Spleen (tissue), 11 donors: ENCODE measurements around the gene BLOC1S1. TPM values are rescaled to one million over a fixed set of nuclear protein-coding genes. Genes with fewer than 3 reads are reported as not detected.
A peak's percentile ranks its signal among the peaks of the same experiment; 100 is the strongest.

Source experiments
- DNase-seq: peaks from one replicate; pipeline ENCODE4 v3.0.0-alpha.2; 2020
- H3K27ac ChIP-seq, 8 donors: fragments of 200-600 bp; sonication (generic) in 7 of 8; 1 replicate in 4 of 8; 2 replicates in 4 of 8; pipeline versions ENCODE4 v1.5.0 to v1.8.0; 2016 to 2021; ENCODE audit warnings: inconsistent platforms in 4 of 8, mild to moderate bottlenecking in 4 of 8, moderate library complexity in 1 of 8
- H3K27me3 ChIP-seq, 7 donors: fragments of 200-600 bp; sonication (generic) in 6 of 7; replicated peaks in 1 of 7; 1 replicate in 4 of 7; 2 replicates in 3 of 7; pipeline versions ENCODE4 v1.5.0 to v1.8.0; 2016 to 2021; ENCODE audit warnings: inconsistent platforms in 3 of 7, mild to moderate bottlenecking in 1 of 7
- H3K36me3 ChIP-seq, 6 donors: fragments of 200-600 bp; sonication (generic) in 5 of 6; 1 replicate in 4 of 6; 2 replicates in 2 of 6; pipeline versions ENCODE4 v1.5.0 to v1.8.0; 2016 to 2021; ENCODE audit warnings: inconsistent platforms in 2 of 6
- H3K4me1 ChIP-seq, 6 donors: fragments of 200-600 bp; sonication (generic) in 5 of 6; 1 replicate in 3 of 6; 2 replicates in 3 of 6; pipeline versions ENCODE4 v1.5.0 to v1.8.0; 2016 to 2021; ENCODE audit warnings: inconsistent platforms in 3 of 6
- H3K4me3 ChIP-seq, 8 donors: fragments of 200-600 bp; sonication (generic) in 7 of 8; 1 replicate in 4 of 8; 2 replicates in 4 of 8; pipeline versions ENCODE4 v1.5.0 to v1.8.0; 2016 to 2021; ENCODE audit warnings: inconsistent platforms in 4 of 8, mild to moderate bottlenecking in 4 of 8, moderate library complexity in 2 of 8
- H3K9me3 ChIP-seq, 8 donors: fragments of 200-600 bp; sonication (generic) in 7 of 8; 1 replicate in 4 of 8; 2 replicates in 4 of 8; pipeline versions ENCODE4 v1.5.0 to v1.8.0; 2016 to 2021; ENCODE audit warnings: inconsistent platforms in 4 of 8
- CTCF ChIP-seq, 11 experiments: fragments of 200-600 bp in 7 of 11; fragments of 450-650 bp in 4 of 11; sonication (generic) in 4 of 11; IDR thresholded peaks in 8 of 11; conservative IDR thresholded peaks in 3 of 11; 1 replicate in 7 of 11; 2 replicates in 4 of 11; pipeline versions ENCODE4 v1.4.0 to v1.8.0; 2016 to 2021; ENCODE audit warnings: antibody characterized with exemption in 11 of 11, inconsistent platforms in 4 of 11, mild to moderate bottlenecking in 1 of 11
- POLR2A ChIP-seq, 3 donors: fragments of 450-650 bp; IDR thresholded peaks; one replicate each; pipeline ENCODE4 v1.5.1; 2017; ENCODE audit warnings: antibody characterized with exemption in 3 of 3, mild to moderate bottlenecking in 1 of 3
- POLR2AphosphoS5 ChIP-seq, 3 donors: sonication (generic); formaldehyde crosslinking; IDR thresholded peaks; one replicate each; pipeline ENCODE4 v1.5.1; 2017; ENCODE audit warnings: antibody characterized with exemption in 3 of 3
- WGBS, 5 donors: extraction: QIAGEN DNeasy Blood & Tissue Kit in 3 of 5; methylation state at CpG; one replicate each; pipeline versions ENCODE4 v1.1.5 to v1.1.7; 2013 to 2018; 5-methylcytosine and 5-hydroxymethylcytosine counted together
- intact Hi-C: fragments of 100-400 bp; cut with DNase I; formaldehyde crosslinking; loops from one replicate; pipeline ENCODE4 v1.15.0; 2023; ENCODE audit warnings: low total_unique reads
- polyA plus RNA-seq, 3 donors: library from polyadenylated mRNA; stranded (reverse); fragments of 200-250 nt; gene quantifications; one replicate each; pipeline ENCODE4 v1.2.1, GENCODE V29; 2013
- total RNA-seq, 7 donors: library from RNA; depleted of rRNA in 3 of 7; stranded (reverse); fragments of >200 nt in 3 of 7; fragmentation: NEBNext Ultra II Directional in 4 of 7; extraction: Animal tissue kit (Norgen Biotek cat#: 25700) in 4 of 7; gene quantifications; one replicate each; pipeline versions ENCODE4 v1.1.0 to v1.2.1, GENCODE V29; 2016 to 2021
- donor health status: healthy with polysubstance abuse.
- donor health status: DM: no; HTN: no; CAD: no; lungs with moderate emphysema.
- donor health status: DM: no; HTN: no; CAD: no.
- donor health status: Bipolar disorder and iron deficiency.
- donor health status: healthy.
- donor health status: DM: no; HTN: no; CAD: no.
- donor health status: DM: yes; HTN: yes; CAD: no.

Gene BLOC1S1
- total and polyA plus RNA-seq, 10 donors, result 113 to 304 (median 212) TPM

- no peak for DNase-seq
- intact Hi-C loops, result no loop called here
- 66 to 74% (median 71%) methylated on average over 9 to 13 of the region's 13 CpGs for WGBS, 5 donors
- H3K4me3 ChIP-seq, result peak overlapping the region in 7 of 8 donors; percentile 18 to 60 (median 30)
- peaks cover 6 to 36% (median 25%) of the 10 kb centered on the region in 6 donors for H3K4me1 ChIP-seq
- H3K36me3 ChIP-seq, result peaks cover 0 to 14% (median 0%) of the 10 kb centered on the region in 6 donors
- peaks cover 0 to 14% (median 0%) of the 10 kb centered on the region in 7 donors for H3K27me3 ChIP-seq
- no peak for TF ChIP-seq POLR2A (IDR thresholded peaks at IDR 0.05)
- no peak for TF ChIP-seq POLR2AphosphoS5 (IDR thresholded peaks at IDR 0.05)
- no peak for TF ChIP-seq CTCF (IDR thresholded peaks at IDR 0.05 in 8 of 11, conservative IDR thresholded peaks at IDR 0.05 in 3 of 11)
- no peaks in the 10 kb centered on the region for H3K9me3 ChIP-seq
- H3K27ac ChIP-seq, result peak overlapping the region in 4 of 8 donors; percentile 19 to 53 (median 42)
Observed at GRCh38 chr12:55682087-55682796, 33.6 kb upstream of the BLOC1S1 start.

- Histone ChIP-seq H3K27ac (no peak overlapping the region), H3K4me3 (no peak overlapping the region), H3K9me3 (no peaks in the 10 kb centered on the region), H3K27me3 (peaks cover 0 to 14% (median 0%) of the 10 kb centered on the region in 7 donors), H3K36me3 (peaks cover 0 to 22% (median 0%) of the 10 kb centered on the region in 6 donors), H3K4me1 (peaks cover 6 to 40% (median 25%) of the 10 kb centered on the region in 6 donors)
- no peak for TF ChIP-seq CTCF (IDR thresholded peaks at IDR 0.05 in 8 of 11, conservative IDR thresholded peaks at IDR 0.05 in 3 of 11)
- no peak for TF ChIP-seq POLR2A (IDR thresholded peaks at IDR 0.05)
- no peak for TF ChIP-seq POLR2AphosphoS5 (IDR thresholded peaks at IDR 0.05)
- DNase-seq, result no peak
- 88 to 93% (median 90%) methylated on average over 7 of the region's 7 CpGs for WGBS, 5 donors
- intact Hi-C loops, result no loop called here
Observed at GRCh38 chr12:55683676-55684075, 32.2 kb upstream of the BLOC1S1 start.

GRCh38 chr12:55684761-55685370 lies 31.0 kb upstream of the BLOC1S1 start:
- Histone ChIP-seq H3K27ac (no peak overlapping the region), H3K4me1 (peaks cover 6 to 40% (median 25%) of the 10 kb centered on the region in 6 donors), H3K36me3 (peaks cover 0 to 22% (median 0%) of the 10 kb centered on the region in 6 donors), H3K27me3 (peaks cover 0 to 14% (median 0%) of the 10 kb centered on the region in 7 donors), H3K4me3 (no peak overlapping the region), H3K9me3 (no peaks in the 10 kb centered on the region)
- intact Hi-C loops, result no loop called here
- DNase-seq, result no peak
- WGBS, 5 donors, result 92 to 97% (median 96%) methylated on average over 17 to 20 of the region's 20 CpGs
- no peak for TF ChIP-seq POLR2AphosphoS5 (IDR thresholded peaks at IDR 0.05)

GRCh38 chr12:55685671-55686070 lies 30.2 kb upstream of the BLOC1S1 start:
- TF ChIP-seq CTCF (IDR thresholded peaks at IDR 0.05 in 8 of 11, conservative IDR thresholded peaks at IDR 0.05 in 3 of 11) (no peak), POLR2A (IDR thresholded peaks at IDR 0.05) (no peak), POLR2AphosphoS5 (IDR thresholded peaks at IDR 0.05) (no peak)
- no peak overlapping the region for H3K27ac ChIP-seq
- H3K9me3 ChIP-seq, result no peaks in the 10 kb centered on the region
- peaks cover 0 to 22% (median 0%) of the 10 kb centered on the region in 6 donors for H3K36me3 ChIP-seq
- intact Hi-C loops, result no loop called here
- H3K4me3 ChIP-seq, result no peak overlapping the region
- H3K4me1 ChIP-seq, result peaks cover 6 to 38% (median 25%) of the 10 kb centered on the region in 6 donors
- no peak for DNase-seq
- H3K27me3 ChIP-seq, result peaks cover 0 to 14% (median 0%) of the 10 kb centered on the region in 7 donors
- 85 to 92% (median 92%) methylated on average over 5 of the region's 5 CpGs for WGBS, 5 donors
